ENCODE measurements around the gene PDLIM7. TPM values are rescaled to one million over a fixed set of nuclear protein-coding genes. Genes with fewer than 3 reads are reported as not detected.

Gene PDLIM7
- total and polyA plus RNA-seq, 2 of the 8 experiments (the other 6 are each of a cell fraction or from before 2014, with no cell fraction given), result 67.3 to 94.2 TPM

GRCh38 chr5:177447611-177448243 lies 49.7 kb downstream of the PDLIM7 start (continued):
- no peak for TF ChIP-seq HDAC6 (IDR thresholded peaks at IDR 0.05; ENCODE audit: low read depth, low read length)
- TF ChIP-seq, protein P1, sequence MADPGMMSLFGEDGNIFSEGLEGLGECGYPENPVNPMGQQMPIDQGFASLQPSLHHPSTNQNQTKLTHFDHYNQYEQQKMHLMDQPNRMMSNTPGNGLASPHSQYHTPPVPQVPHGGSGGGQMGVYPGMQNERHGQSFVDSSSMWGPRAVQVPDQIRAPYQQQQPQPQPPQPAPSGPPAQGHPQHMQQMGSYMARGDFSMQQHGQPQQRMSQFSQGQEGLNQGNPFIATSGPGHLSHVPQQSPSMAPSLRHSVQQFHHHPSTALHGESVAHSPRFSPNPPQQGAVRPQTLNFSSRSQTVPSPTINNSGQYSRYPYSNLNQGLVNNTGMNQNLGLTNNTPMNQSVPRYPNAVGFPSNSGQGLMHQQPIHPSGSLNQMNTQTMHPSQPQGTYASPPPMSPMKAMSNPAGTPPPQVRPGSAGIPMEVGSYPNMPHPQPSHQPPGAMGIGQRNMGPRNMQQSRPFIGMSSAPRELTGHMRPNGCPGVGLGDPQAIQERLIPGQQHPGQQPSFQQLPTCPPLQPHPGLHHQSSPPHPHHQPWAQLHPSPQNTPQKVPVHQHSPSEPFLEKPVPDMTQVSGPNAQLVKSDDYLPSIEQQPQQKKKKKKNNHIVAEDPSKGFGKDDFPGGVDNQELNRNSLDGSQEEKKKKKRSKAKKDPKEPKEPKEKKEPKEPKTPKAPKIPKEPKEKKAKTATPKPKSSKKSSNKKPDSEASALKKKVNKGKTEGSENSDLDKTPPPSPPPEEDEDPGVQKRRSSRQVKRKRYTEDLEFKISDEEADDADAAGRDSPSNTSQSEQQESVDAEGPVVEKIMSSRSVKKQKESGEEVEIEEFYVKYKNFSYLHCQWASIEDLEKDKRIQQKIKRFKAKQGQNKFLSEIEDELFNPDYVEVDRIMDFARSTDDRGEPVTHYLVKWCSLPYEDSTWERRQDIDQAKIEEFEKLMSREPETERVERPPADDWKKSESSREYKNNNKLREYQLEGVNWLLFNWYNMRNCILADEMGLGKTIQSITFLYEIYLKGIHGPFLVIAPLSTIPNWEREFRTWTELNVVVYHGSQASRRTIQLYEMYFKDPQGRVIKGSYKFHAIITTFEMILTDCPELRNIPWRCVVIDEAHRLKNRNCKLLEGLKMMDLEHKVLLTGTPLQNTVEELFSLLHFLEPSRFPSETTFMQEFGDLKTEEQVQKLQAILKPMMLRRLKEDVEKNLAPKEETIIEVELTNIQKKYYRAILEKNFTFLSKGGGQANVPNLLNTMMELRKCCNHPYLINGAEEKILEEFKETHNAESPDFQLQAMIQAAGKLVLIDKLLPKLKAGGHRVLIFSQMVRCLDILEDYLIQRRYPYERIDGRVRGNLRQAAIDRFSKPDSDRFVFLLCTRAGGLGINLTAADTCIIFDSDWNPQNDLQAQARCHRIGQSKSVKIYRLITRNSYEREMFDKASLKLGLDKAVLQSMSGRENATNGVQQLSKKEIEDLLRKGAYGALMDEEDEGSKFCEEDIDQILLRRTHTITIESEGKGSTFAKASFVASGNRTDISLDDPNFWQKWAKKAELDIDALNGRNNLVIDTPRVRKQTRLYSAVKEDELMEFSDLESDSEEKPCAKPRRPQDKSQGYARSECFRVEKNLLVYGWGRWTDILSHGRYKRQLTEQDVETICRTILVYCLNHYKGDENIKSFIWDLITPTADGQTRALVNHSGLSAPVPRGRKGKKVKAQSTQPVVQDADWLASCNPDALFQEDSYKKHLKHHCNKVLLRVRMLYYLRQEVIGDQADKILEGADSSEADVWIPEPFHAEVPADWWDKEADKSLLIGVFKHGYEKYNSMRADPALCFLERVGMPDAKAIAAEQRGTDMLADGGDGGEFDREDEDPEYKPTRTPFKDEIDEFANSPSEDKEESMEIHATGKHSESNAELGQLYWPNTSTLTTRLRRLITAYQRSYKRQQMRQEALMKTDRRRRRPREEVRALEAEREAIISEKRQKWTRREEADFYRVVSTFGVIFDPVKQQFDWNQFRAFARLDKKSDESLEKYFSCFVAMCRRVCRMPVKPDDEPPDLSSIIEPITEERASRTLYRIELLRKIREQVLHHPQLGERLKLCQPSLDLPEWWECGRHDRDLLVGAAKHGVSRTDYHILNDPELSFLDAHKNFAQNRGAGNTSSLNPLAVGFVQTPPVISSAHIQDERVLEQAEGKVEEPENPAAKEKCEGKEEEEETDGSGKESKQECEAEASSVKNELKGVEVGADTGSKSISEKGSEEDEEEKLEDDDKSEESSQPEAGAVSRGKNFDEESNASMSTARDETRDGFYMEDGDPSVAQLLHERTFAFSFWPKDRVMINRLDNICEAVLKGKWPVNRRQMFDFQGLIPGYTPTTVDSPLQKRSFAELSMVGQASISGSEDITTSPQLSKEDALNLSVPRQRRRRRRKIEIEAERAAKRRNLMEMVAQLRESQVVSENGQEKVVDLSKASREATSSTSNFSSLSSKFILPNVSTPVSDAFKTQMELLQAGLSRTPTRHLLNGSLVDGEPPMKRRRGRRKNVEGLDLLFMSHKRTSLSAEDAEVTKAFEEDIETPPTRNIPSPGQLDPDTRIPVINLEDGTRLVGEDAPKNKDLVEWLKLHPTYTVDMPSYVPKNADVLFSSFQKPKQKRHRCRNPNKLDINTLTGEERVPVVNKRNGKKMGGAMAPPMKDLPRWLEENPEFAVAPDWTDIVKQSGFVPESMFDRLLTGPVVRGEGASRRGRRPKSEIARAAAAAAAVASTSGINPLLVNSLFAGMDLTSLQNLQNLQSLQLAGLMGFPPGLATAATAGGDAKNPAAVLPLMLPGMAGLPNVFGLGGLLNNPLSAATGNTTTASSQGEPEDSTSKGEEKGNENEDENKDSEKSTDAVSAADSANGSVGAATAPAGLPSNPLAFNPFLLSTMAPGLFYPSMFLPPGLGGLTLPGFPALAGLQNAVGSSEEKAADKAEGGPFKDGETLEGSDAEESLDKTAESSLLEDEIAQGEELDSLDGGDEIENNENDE (IDR thresholded peaks at IDR 0.05; ENCODE audit: insufficient replicate concordance, low read length), result no peak
- no peak for TF ChIP-seq SRF (IDR thresholded peaks at IDR 0.05; ENCODE audit: low read depth, low read length)
- no peak for TF ChIP-seq BRCA1 (IDR thresholded peaks at IDR 0.05; ENCODE audit: low read depth, low read length)

Data from H1 (cell line).